T-helper 17 cell (primary cell): ENCODE data around the gene CCNC. TPM values are rescaled to one million over a fixed set of nuclear protein-coding genes. Genes with fewer than 3 reads are reported as not detected.

Experiments
- ATAC-seq: fragments of 150-1000 bp; cut with Tn5 transposase; 2 replicates; pipeline ENCODE4 v1.10.0; 2021; ENCODE audit warnings: mild to moderate bottlenecking, moderate library complexity
- DNase-seq, 3 donors: peaks; one replicate each; pipeline versions ENCODE4 v3.0.0 to v3.0.0-alpha.2; 2020 to 2021
- H3K9me3 ChIP-seq: one replicate; pipeline ENCODE4 v1.7.0; 2013; ENCODE audit warnings: low read length, mild to moderate bottlenecking; ENCODE audit not compliant: control insufficient read depth, poor library complexity, severe bottlenecking
- H3K27ac Mint-ChIP-seq: one replicate; pipeline ENCODE4 v1.8.0; 2022; ENCODE audit warnings: mild to moderate bottlenecking, moderate library complexity, mixed read lengths
- H3K27me3 Mint-ChIP-seq: one replicate; pipeline ENCODE4 v1.8.0; 2022; ENCODE audit warnings: mixed read lengths
- H3K36me3 Mint-ChIP-seq: one replicate; pipeline ENCODE4 v1.8.0; 2022; ENCODE audit warnings: low read depth, mixed read lengths
- H3K4me1 Mint-ChIP-seq: one replicate; pipeline ENCODE4 v1.8.0; 2022; ENCODE audit warnings: mild to moderate bottlenecking, mixed read lengths
- H3K4me3 Mint-ChIP-seq: one replicate; pipeline ENCODE4 v1.8.0; 2022; ENCODE audit warnings: mild to moderate bottlenecking, moderate library complexity, mixed read lengths
- total RNA-seq, 4 donors: library from RNA in 2 of 4; stranded (reverse) in 2 of 4; gene quantifications; one replicate each; pipeline ENCODE4 v1.2.3 and lab custom pipeline; 2022 to 2026

The CCNC gene
- 10 to 100 TPM; 38.0 to 43.5 TPM for total RNA-seq
- total RNA-seq (lab: John Stamatoyannopoulos, UW) = 49.3 to 59.2 reads per million in 2 donors

GRCh38 chr6:99568103-99568933, at the start of gene CCNC:
Gene CCNC, minus strand, starts transcription at chr6:99568660. Its CDS starts 133 bp downstream, at chr6:99568527.
- Mint-ChIP-seq H3K4me3 (peak within 1 kb of the TSS; percentile 100), H3K27me3 (no peaks in the 10 kb centered on the region), H3K36me3 (peaks cover 3% of the 10 kb centered on the region), H3K27ac (peak within 1 kb of the TSS; percentile 99), H3K4me1 (peaks cover 26% of the 10 kb centered on the region)
- ATAC-seq (peak; percentile 97), DNase-seq (peak; percentile 65 to 86 (median 74))
- no peaks in the 10 kb centered on the region for H3K9me3 ChIP-seq

- Mint-ChIP-seq H3K27ac (no peak overlapping the region), H3K4me1 (peaks cover 10% of the 10 kb centered on the region), H3K4me3 (no peak overlapping the region), H3K36me3 (peaks cover 4% of the 10 kb centered on the region), H3K27me3 (peaks cover 77% of the 10 kb centered on the region)
- ATAC-seq (no peak), DNase-seq (no peak)
- no peaks in the 10 kb centered on the region for H3K9me3 ChIP-seq
These were observed 48.7 kb upstream of the CCNC start for GRCh38 chr6:99617131-99617530.

- Mint-ChIP-seq H3K36me3 (peaks cover 4% of the 10 kb centered on the region), H3K27me3 (peaks cover 78% of the 10 kb centered on the region), H3K27ac (peak overlapping the region; percentile 59), H3K4me3 (peak overlapping the region; percentile 90), H3K4me1 (peaks cover 18% of the 10 kb centered on the region)
- H3K9me3 ChIP-seq = peaks cover 2% of the 10 kb centered on the region
- DNase-seq = no peak
- peak; percentile 28 for ATAC-seq
These were observed 46.1 kb upstream of the CCNC start for GRCh38 chr6:99614430-99615186.

DNA sequence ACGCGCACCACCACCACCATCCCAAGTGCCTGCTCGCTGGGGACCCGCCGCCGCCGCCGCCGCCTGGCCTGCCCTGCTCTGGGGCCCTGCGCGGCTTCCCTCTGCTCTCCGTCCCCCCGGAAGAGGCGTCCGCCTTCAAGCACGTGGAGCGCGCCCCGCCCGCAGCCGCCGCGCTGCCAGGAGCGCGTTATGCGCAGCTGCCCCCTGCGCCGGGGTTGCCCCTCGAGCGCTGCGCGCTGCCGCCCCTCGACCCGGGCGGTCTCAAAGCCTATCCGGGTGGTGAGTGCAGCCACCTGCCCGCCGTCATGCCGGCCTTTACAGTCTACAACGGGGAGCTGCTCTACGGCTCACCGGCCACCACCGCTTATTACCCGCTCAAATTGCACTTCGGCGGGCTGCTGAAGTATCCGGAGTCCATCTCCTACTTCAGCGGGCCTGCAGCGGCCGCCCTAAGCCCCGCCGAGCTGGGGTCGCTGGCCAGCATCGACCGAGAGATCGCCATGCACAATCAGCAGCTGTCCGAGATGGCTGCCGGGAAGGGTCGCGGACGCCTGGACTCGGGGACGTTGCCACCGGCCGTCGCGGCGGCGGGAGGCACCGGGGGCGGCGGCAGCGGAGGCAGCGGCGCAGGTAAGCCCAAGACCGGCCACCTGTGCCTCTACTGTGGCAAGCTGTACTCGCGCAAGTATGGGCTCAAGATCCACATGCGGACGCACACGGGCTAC, 45.4 kb upstream of the CCNC start:
- H3K9me3 ChIP-seq = peaks cover 6% of the 10 kb centered on the region
- peaks cover 20% of the 10 kb centered on the region for H3K4me1 Mint-ChIP-seq
- peaks cover 76% of the 10 kb centered on the region for H3K27me3 Mint-ChIP-seq
- peak overlapping the region; percentile 90 for H3K4me3 Mint-ChIP-seq
- peaks cover 4% of the 10 kb centered on the region for H3K36me3 Mint-ChIP-seq
- H3K27ac Mint-ChIP-seq = peak overlapping the region; percentile 59
- DNase-seq = no peak
- peak; percentile 64 for ATAC-seq

DNA sequence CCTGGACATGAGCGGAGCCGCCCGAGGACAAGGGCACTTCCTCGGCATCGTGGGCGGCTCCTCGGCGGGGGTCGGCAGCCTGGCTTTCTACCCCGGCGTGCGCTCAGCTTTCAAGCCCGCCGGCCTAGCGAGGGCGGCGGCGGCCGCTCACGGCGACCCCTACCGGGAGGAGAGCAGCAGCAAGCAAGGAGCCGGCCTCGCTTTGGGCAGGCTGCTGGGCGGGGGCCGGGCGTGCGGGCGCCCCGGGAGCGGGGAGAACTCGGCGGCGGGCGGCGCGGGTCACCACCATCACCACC, 44.9 kb upstream of the CCNC start:
- H3K27me3 Mint-ChIP-seq = peaks cover 76% of the 10 kb centered on the region
- ATAC-seq (peak; percentile 62), DNase-seq (no peak)
- H3K36me3 Mint-ChIP-seq = peaks cover 2% of the 10 kb centered on the region
- H3K9me3 ChIP-seq = peaks cover 9% of the 10 kb centered on the region
- no peak overlapping the region for H3K27ac Mint-ChIP-seq
- H3K4me3 Mint-ChIP-seq = peak overlapping the region; percentile 90
- H3K4me1 Mint-ChIP-seq = peaks cover 20% of the 10 kb centered on the region

DNA sequence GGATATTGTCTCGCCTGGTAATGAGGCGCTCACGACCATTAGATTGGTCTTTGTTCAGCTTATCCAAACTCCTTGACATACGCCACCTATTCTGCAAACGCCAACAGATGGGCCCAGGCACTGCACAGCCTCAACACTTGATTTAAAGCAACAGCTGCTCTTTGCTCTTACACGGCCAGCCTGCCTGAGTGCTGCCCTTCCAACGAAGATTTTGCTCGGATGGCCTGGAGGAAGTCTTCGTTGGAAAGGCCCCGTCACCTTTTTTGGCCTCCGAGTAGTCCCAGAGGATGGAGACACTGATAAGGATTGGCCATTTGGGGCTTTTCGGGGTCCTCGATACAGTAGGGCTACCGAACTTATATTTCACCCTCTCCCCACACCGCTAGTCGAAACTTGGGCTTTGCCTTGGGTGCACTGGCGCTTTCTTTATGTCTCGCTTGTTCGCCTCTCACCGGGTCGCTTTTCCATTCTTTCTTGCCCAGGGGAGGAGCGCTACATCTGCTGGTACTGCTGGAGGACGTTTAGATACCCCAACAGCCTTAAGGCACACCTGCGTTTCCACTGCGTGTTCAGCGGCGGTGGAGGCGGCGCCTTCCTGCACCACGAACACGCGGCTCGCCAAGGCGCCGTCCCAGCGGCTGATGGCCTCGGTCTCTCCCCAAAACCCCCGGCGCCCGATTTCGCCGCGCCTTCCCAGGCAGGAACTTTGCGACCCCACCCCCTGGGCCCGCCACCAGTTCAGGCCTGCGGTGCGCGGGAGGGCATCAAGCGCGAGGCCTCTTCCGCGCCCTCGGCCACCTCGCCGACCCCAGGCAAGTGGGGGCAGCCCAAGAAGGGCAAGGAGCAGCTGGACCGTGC, 44.3 kb upstream of the CCNC start:
- Mint-ChIP-seq H3K4me3 (peak overlapping the region; percentile 90), H3K27me3 (peaks cover 76% of the 10 kb centered on the region), H3K4me1 (peaks cover 21% of the 10 kb centered on the region), H3K27ac (no peak overlapping the region), H3K36me3 (no peaks in the 10 kb centered on the region)
- H3K9me3 ChIP-seq = peaks cover 9% of the 10 kb centered on the region
- DNase-seq = no peak
- no peak for ATAC-seq

- Mint-ChIP-seq H3K27me3 (peaks cover 79% of the 10 kb centered on the region), H3K4me3 (no peak overlapping the region), H3K4me1 (peaks cover 21% of the 10 kb centered on the region), H3K36me3 (no peaks in the 10 kb centered on the region), H3K27ac (no peak overlapping the region)
- ATAC-seq (peak; percentile 40), DNase-seq (no peak)
- peaks cover 10% of the 10 kb centered on the region for H3K9me3 ChIP-seq
These were observed 42.7 kb upstream of the CCNC start for GRCh38 chr6:99611148-99611547.

- DNase-seq = no peak
- no peak overlapping the region for H3K27ac Mint-ChIP-seq
- H3K4me1 Mint-ChIP-seq = peaks cover 23% of the 10 kb centered on the region
- no peak for ATAC-seq
- H3K4me3 Mint-ChIP-seq = peak overlapping the region; percentile 41
- peaks cover 84% of the 10 kb centered on the region for H3K27me3 Mint-ChIP-seq
- no peaks in the 10 kb centered on the region for H3K36me3 Mint-ChIP-seq
- peaks cover 17% of the 10 kb centered on the region for H3K9me3 ChIP-seq
These were observed 41.5 kb upstream of the CCNC start for GRCh38 chr6:99609905-99610489.

DNA sequence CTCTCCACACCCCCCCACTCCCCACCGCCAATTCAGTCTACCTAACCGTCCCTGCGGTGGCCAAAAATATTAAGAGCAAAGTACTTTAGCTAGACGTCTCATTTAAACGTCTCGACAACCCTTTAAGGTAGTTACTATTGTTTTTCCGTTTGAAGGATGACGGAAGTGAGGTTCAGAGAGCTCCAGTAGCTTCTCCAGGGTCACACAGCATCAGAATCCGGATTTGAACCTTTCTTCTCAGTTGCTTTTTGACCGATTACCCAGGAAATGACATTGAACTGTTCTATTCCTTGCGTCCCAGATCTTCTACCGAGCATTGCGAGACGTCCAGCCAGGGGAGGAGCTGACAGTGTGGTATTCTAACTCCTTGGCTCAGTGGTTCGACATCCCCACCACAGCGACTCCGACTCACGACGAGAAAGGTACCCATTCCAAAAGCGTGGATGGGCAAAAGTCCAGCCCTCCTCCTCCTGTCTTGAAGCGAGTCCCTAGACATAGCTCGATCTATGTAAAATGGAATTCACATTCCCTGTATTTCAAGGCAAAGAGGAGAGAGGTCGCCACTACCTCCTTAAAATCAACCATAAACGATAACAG, 40.5 kb upstream of the CCNC start:
- peaks cover 20% of the 10 kb centered on the region for H3K9me3 ChIP-seq
- Mint-ChIP-seq H3K36me3 (no peaks in the 10 kb centered on the region), H3K4me1 (peaks cover 17% of the 10 kb centered on the region), H3K27ac (peak overlapping the region; percentile 75), H3K4me3 (no peak overlapping the region), H3K27me3 (peaks cover 85% of the 10 kb centered on the region)
- no peak for DNase-seq
- no peak for ATAC-seq

GRCh38 chr6:99608059-99608885, 39.8 kb upstream of the CCNC start:
- H3K27me3 Mint-ChIP-seq = peaks cover 92% of the 10 kb centered on the region
- peaks cover 20% of the 10 kb centered on the region for H3K9me3 ChIP-seq
- DNase-seq (no peak), ATAC-seq (no peak)
- H3K4me3 Mint-ChIP-seq = peak overlapping the region; percentile 78
- peaks cover 20% of the 10 kb centered on the region for H3K4me1 Mint-ChIP-seq
- peak overlapping the region; percentile 75 for H3K27ac Mint-ChIP-seq
- no peaks in the 10 kb centered on the region for H3K36me3 Mint-ChIP-seq

- H3K4me1 Mint-ChIP-seq = peaks cover 24% of the 10 kb centered on the region
- H3K9me3 ChIP-seq = peaks cover 20% of the 10 kb centered on the region
- H3K4me3 Mint-ChIP-seq = peak overlapping the region; percentile 39
- DNase-seq = no peak
- no peaks in the 10 kb centered on the region for H3K36me3 Mint-ChIP-seq
- no peak for ATAC-seq
- peak overlapping the region; percentile 75 for H3K27ac Mint-ChIP-seq
- H3K27me3 Mint-ChIP-seq = peaks cover 92% of the 10 kb centered on the region
These were observed 39.1 kb upstream of the CCNC start for GRCh38 chr6:99607416-99608036.
